HG03378 (cell line): ENCODE measurements around the gene IFNA14.
"Not testable (repeated sequence)": the region's sequence is repeated elsewhere in the genome, so short reads cannot be mapped to it uniquely, and the experiment has no call there.

Experiments
- ATAC-seq: cut with Tn5 transposase; IDR thresholded peaks from one replicate; pipeline ENCODE4 v1.9.1; 2021; ENCODE audit warnings: mild to moderate bottlenecking, moderate library complexity; ENCODE audit not compliant: unreplicated experiment

IFNA14 gene

GRCh38 chr9:21217211-21217610 is 22.6 kb downstream of the IFNA14 start, which contains the start of gene IFNA16:
Gene IFNA16 (minus strand): TSS chr9:21217311. CDS start chr9:21217305, 6 bp downstream.
- not testable (repeated sequence) for ATAC-seq

GRCh38 chr9:21213411-21214326 is 26.1 kb downstream of the IFNA14 start:
- peak; percentile 67 for ATAC-seq

- ATAC-seq, result not testable (repeated sequence)
Observed at GRCh38 chr9:21212160-21212559, 27.6 kb downstream of the IFNA14 start.

- ATAC-seq, result not testable (repeated sequence)
Observed at GRCh38 chr9:21210782-21211181, 29.0 kb downstream of the IFNA14 start.

- ATAC-seq, result no peak
Observed at GRCh38 chr9:21210311-21210710, 29.5 kb downstream of the IFNA14 start.

GRCh38 chr9:21207043-21207442 is 32.8 kb downstream of the IFNA14 start, which contains the start of gene IFNA10:
Gene IFNA10 (minus strand): TSS chr9:21207143. CDS start chr9:21207097, 46 bp downstream.
- not testable (repeated sequence) for ATAC-seq

- no peak for ATAC-seq
Observed at GRCh38 chr9:21205204-21205603, 34.6 kb downstream of the IFNA14 start.

- ATAC-seq, result not testable (repeated sequence)
Observed at GRCh38 chr9:21202105-21202504, 37.7 kb downstream of the IFNA14 start, which contains the start of gene IFNA7. Gene IFNA7 (minus strand): TSS chr9:21202205. CDS start chr9:21202165, 40 bp downstream.

GRCh38 chr9:21194867-21195776 is 44.7 kb downstream of the IFNA14 start:
- ATAC-seq, result peak; percentile 94
